Nephron (organoid): ENCODE results near the gene RTBDN.

Experiments used
- H3K27ac Mint-ChIP-seq, 3 experiments: 2 replicates each; pipeline ENCODE4 v1.8.0; 2020; ENCODE audit warnings: mixed read lengths in 3 of 3, mild to moderate bottlenecking in 2 of 3, moderate library complexity in 1 of 3
- H3K27me3 Mint-ChIP-seq: 2 replicates; pipeline ENCODE4 v1.8.0; 2021; ENCODE audit warnings: low read depth, mild to moderate bottlenecking, moderate library complexity, mixed read lengths
- H3K36me3 Mint-ChIP-seq: 2 replicates; pipeline ENCODE4 v1.8.0; 2020; ENCODE audit warnings: low read depth, mixed read lengths
- H3K4me1 Mint-ChIP-seq: 2 replicates; pipeline ENCODE4 v1.8.0; 2020; ENCODE audit warnings: mixed read lengths
- H3K4me3 Mint-ChIP-seq, 3 experiments: 2 replicates each; pipeline ENCODE4 v1.8.0; 2020; ENCODE audit warnings: mild to moderate bottlenecking in 3 of 3, mixed read lengths in 3 of 3, moderate library complexity in 2 of 3
- H3K9me3 Mint-ChIP-seq: 2 replicates; pipeline ENCODE4 v1.8.0; 2020; ENCODE audit warnings: mixed read lengths
- CTCF ChIP-seq, 3 experiments: fragments of 200-600 bp; sonication (generic); IDR thresholded peaks; one replicate each; pipeline ENCODE4 v1.5.0; 2021; ENCODE audit warnings: antibody characterized with exemption in 3 of 3; ENCODE audit not compliant: unreplicated experiment in 3 of 3

RTBDN gene

GRCh38 chr19:12782424-12783290 is 51.7 kb downstream of the RTBDN start:
- TF ChIP-seq CTCF (IDR thresholded peaks at IDR 0.05; ENCODE audit: unreplicated experiment in 3 of 3): no peak
- no peaks in the 10 kb centered on the region for H3K27me3 Mint-ChIP-seq
- H3K9me3 Mint-ChIP-seq: no peaks in the 10 kb centered on the region
- H3K4me1 Mint-ChIP-seq: peaks cover 25% of the 10 kb centered on the region
- H3K36me3 Mint-ChIP-seq: no peaks in the 10 kb centered on the region
- peak overlapping the region; percentile 87 to 88 (median 87) for H3K4me3 Mint-ChIP-seq
- peak overlapping the region in 2 of 3 experiments; percentile 97 to 98 for H3K27ac Mint-ChIP-seq

- Mint-ChIP-seq H3K27me3 (no peaks in the 10 kb centered on the region), H3K9me3 (no peaks in the 10 kb centered on the region), H3K36me3 (no peaks in the 10 kb centered on the region), H3K4me1 (peaks cover 30% of the 10 kb centered on the region), H3K4me3 (peak overlapping the region; percentile 87 to 88 (median 87)), H3K27ac (peak overlapping the region in 2 of 3 experiments; percentile 97 to 98)
- TF ChIP-seq CTCF (IDR thresholded peaks at IDR 0.05; ENCODE audit: unreplicated experiment in 3 of 3): no peak
These were observed 52.3 kb downstream of the RTBDN start for GRCh38 chr19:12782174-12782423.

GRCh38 chr19:12779162-12779993 is 55.0 kb downstream of the RTBDN start:
- Mint-ChIP-seq H3K36me3 (no peaks in the 10 kb centered on the region), H3K27me3 (no peaks in the 10 kb centered on the region), H3K9me3 (no peaks in the 10 kb centered on the region), H3K27ac (peak overlapping the region; percentile 99 to 100 (median 99)), H3K4me1 (peaks cover 30% of the 10 kb centered on the region), H3K4me3 (peak overlapping the region; percentile 81 to 91 (median 88))
- no peak for TF ChIP-seq CTCF (IDR thresholded peaks at IDR 0.05; ENCODE audit: unreplicated experiment in 3 of 3)

GRCh38 chr19:12778905-12779161 is 55.5 kb downstream of the RTBDN start:
- no peaks in the 10 kb centered on the region for H3K9me3 Mint-ChIP-seq
- H3K27ac Mint-ChIP-seq: peak overlapping the region; percentile 99 to 100 (median 99)
- peak overlapping the region; percentile 86 to 91 (median 88) for H3K4me3 Mint-ChIP-seq
- H3K27me3 Mint-ChIP-seq: no peaks in the 10 kb centered on the region
- no peaks in the 10 kb centered on the region for H3K36me3 Mint-ChIP-seq
- TF ChIP-seq CTCF (IDR thresholded peaks at IDR 0.05; ENCODE audit: unreplicated experiment in 3 of 3): no peak
- peaks cover 32% of the 10 kb centered on the region for H3K4me1 Mint-ChIP-seq

- H3K36me3 Mint-ChIP-seq: no peaks in the 10 kb centered on the region
- peak overlapping the region; percentile 86 to 91 (median 88) for H3K4me3 Mint-ChIP-seq
- peaks cover 33% of the 10 kb centered on the region for H3K4me1 Mint-ChIP-seq
- TF ChIP-seq CTCF (IDR thresholded peaks at IDR 0.05; ENCODE audit: unreplicated experiment in 3 of 3): no peak
- no peaks in the 10 kb centered on the region for H3K9me3 Mint-ChIP-seq
- H3K27ac Mint-ChIP-seq: peak overlapping the region; percentile 99 to 100 (median 99)
- H3K27me3 Mint-ChIP-seq: no peaks in the 10 kb centered on the region
These were observed 56.1 kb downstream of the RTBDN start for GRCh38 chr19:12778017-12778904.
